Body of pancreas (tissue), 4 donors: ENCODE data around the gene PLD1. TPM values are rescaled to one million over a fixed set of nuclear protein-coding genes. Genes with fewer than 3 reads are reported as not detected.

Experiments
- ATAC-seq: fragments of 150-250 bp; one replicate; pipeline ENCODE4 v1.9.1; 2016
- DNase-seq, 4 donors: peaks; one replicate each; pipeline ENCODE4 v3.0.0-alpha.2; 2019
- H3K27ac ChIP-seq, 4 donors: fragments of 200-600 bp; sonication (generic); 1 replicate in 3 of 4; 2 replicates in 1 of 4; pipeline versions ENCODE4 v1.5.1 to v1.6.1; 2016 to 2019; ENCODE audit warnings: mild to moderate bottlenecking in 1 of 4, mixed read lengths in 1 of 4, moderate library complexity in 1 of 4
- H3K27me3 ChIP-seq, 2 donors: fragments of 200-600 bp; sonication (generic); one replicate each; pipeline ENCODE4 v1.6.0; 2016; ENCODE audit warnings: mild to moderate bottlenecking in 1 of 2
- H3K36me3 ChIP-seq, 2 donors: fragments of 200-600 bp; sonication (generic); replicated peaks in 1 of 2; 2 replicates each; pipeline ENCODE4 v1.5.1; 2016; ENCODE audit warnings: low read depth in 2 of 2; ENCODE audit not compliant: insufficient read depth in 1 of 2
- H3K4me1 ChIP-seq: fragments of 200-600 bp; sonication (generic); one replicate; pipeline ENCODE4 v1.6.0; 2016
- H3K4me3 ChIP-seq, 2 donors: fragments of 200-600 bp; sonication (generic); 1 replicate in 1 of 2; 2 replicates in 1 of 2; pipeline ENCODE4 v1.5.1; 2016 to 2019
- H3K9me3 ChIP-seq, 3 donors: fragments of 200-600 bp; sonication (generic); 1 replicate in 2 of 3; 2 replicates in 1 of 3; pipeline ENCODE4 v1.5.1; 2016
- POLR2A ChIP-seq, 3 donors: fragments of 450-650 bp; IDR thresholded peaks; one replicate each; pipeline ENCODE4 v1.6.1; 2016; ENCODE audit warnings: antibody characterized with exemption in 3 of 3, mild to moderate bottlenecking in 2 of 3
- WGBS, 2 donors: methylation state at CpG; one replicate each; pipeline ENCODE4 v1.1.5; 2017; 5-methylcytosine and 5-hydroxymethylcytosine counted together
- intact Hi-C: fragments of 100-400 bp; cut with DNase I; formaldehyde crosslinking; loops from one replicate; pipeline ENCODE4 v1.15.1; 2023
- total RNA-seq, 2 donors: library from RNA; depleted of rRNA; stranded (reverse); fragments of >200 nt; gene quantifications; one replicate each; pipeline ENCODE4 v1.1.0, GENCODE V29; 2016
- TF ChIP-seq, protein P1 (sequence below), 7 experiments: fragments of 450-650 bp in 4 of 7; fragments of 200-600 bp in 3 of 7; sonication (generic) in 3 of 7; IDR thresholded peaks; one replicate each; pipeline ENCODE4 v1.5.1; 2016 to 2019; ENCODE audit warnings: antibody characterized with exemption in 7 of 7

Gene PLD1
- total RNA-seq, 2 donors from 2014 or later = 60.4 to 96.2 TPM

GRCh38 chr3:171556574-171557145 lies 253.6 kb downstream of the PLD1 start:
- Histone ChIP-seq H3K4me1 (no peaks in the 10 kb centered on the region), H3K4me3 (no peak overlapping the region), H3K9me3 (no peaks in the 10 kb centered on the region), H3K36me3 (no peaks in the 10 kb centered on the region), H3K27ac (no peak overlapping the region), H3K27me3 (no peaks in the 10 kb centered on the region)
- peak in 3 of 4 donors; percentile 23 to 29 (median 24) for DNase-seq
- TF ChIP-seq, protein P1, sequence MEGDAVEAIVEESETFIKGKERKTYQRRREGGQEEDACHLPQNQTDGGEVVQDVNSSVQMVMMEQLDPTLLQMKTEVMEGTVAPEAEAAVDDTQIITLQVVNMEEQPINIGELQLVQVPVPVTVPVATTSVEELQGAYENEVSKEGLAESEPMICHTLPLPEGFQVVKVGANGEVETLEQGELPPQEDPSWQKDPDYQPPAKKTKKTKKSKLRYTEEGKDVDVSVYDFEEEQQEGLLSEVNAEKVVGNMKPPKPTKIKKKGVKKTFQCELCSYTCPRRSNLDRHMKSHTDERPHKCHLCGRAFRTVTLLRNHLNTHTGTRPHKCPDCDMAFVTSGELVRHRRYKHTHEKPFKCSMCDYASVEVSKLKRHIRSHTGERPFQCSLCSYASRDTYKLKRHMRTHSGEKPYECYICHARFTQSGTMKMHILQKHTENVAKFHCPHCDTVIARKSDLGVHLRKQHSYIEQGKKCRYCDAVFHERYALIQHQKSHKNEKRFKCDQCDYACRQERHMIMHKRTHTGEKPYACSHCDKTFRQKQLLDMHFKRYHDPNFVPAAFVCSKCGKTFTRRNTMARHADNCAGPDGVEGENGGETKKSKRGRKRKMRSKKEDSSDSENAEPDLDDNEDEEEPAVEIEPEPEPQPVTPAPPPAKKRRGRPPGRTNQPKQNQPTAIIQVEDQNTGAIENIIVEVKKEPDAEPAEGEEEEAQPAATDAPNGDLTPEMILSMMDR (IDR thresholded peaks at IDR 0.05) = no peak
- TF ChIP-seq POLR2A (IDR thresholded peaks at IDR 0.05) = no peak
- WGBS, 2 donors = 34 to 38% methylated on average over 4 of the region's 4 CpGs
- peak; percentile 24 for ATAC-seq
- intact Hi-C loops = no loop called here

DNA sequence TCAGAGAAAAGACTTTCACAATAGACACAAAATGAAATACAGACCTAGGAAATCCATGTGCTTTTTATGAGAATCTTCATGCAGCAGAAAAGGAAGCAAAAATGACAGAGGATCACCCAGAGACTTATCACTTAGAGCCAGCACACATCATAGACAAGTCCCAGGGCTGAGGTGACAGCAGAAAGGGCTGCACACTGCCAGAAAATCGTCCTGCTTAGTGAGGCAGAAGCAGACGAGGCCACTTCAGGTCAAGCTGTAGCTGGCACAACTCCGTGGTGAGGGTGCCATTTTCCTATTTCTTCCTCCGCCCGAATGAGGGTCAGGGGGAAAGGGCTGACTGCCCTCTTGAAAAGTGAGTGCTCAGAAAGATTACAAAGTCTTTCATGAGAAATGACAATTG lies 254.1 kb downstream of the PLD1 start:
- Histone ChIP-seq H3K27me3 (no peaks in the 10 kb centered on the region), H3K9me3 (no peaks in the 10 kb centered on the region), H3K36me3 (no peaks in the 10 kb centered on the region), H3K27ac (no peak overlapping the region), H3K4me3 (no peak overlapping the region), H3K4me1 (no peaks in the 10 kb centered on the region)
- intact Hi-C loops = no loop called here
- 27 to 30% methylated on average over 5 of the region's 5 CpGs for WGBS, 2 donors
- no peak for ATAC-seq
- DNase-seq = no peak
- TF ChIP-seq POLR2A (IDR thresholded peaks at IDR 0.05) = no peak
- TF ChIP-seq, protein P1 (IDR thresholded peaks at IDR 0.05) = no peak

DNA sequence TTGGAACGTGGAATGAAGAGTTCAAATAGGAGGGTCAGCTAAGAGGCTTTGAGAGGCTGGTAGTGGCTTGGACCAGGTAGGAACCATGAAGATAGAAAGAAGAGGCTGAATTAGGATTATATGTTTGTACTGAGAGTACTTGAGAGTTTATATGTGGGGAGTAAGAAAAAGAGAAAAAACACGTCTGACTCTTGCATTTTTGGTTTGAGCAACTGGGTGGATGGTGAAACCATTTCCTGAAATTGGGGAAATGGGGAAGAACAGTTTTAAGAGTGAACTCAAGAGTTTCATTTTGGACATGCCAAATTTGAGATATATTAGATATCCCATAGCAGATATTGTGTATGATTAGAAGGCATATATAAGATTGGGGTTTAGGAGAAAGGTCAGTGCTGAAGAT lies 257.2 kb downstream of the PLD1 start:
- WGBS, 2 donors = 70 to 73% methylated on average over 2 of the region's 2 CpGs
- H3K9me3 ChIP-seq = no peaks in the 10 kb centered on the region
- H3K27me3 ChIP-seq = no peaks in the 10 kb centered on the region
- H3K4me3 ChIP-seq = no peak overlapping the region
- ATAC-seq (no peak), DNase-seq (no peak)
- no peak overlapping the region for H3K27ac ChIP-seq
- H3K36me3 ChIP-seq = no peaks in the 10 kb centered on the region
- no peaks in the 10 kb centered on the region for H3K4me1 ChIP-seq
- TF ChIP-seq POLR2A (IDR thresholded peaks at IDR 0.05) = no peak
- TF ChIP-seq, protein P1 (IDR thresholded peaks at IDR 0.05) = no peak
- intact Hi-C loops = no loop called here

DNA sequence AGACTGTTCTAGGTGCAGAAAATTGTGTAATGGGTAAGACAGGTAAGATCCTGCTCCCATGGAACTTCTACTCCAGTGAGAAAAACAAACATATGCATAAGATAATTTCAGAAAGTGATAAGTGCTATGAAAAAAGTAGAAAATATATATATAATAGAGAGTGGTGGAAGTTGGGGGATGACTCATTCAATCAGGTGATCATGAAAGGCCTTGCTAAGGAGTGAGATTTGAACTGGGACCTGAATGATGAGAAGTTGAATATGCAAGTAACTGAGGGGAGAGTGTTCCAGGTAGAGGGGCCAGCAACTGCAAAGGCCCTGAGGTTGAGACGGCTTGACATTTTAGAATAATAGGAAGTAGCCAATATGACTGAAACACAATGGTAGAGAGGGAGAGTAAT lies 257.8 kb downstream of the PLD1 start:
- Histone ChIP-seq H3K9me3 (no peaks in the 10 kb centered on the region), H3K4me3 (no peak overlapping the region), H3K27ac (no peak overlapping the region), H3K36me3 (no peaks in the 10 kb centered on the region), H3K27me3 (no peaks in the 10 kb centered on the region), H3K4me1 (no peaks in the 10 kb centered on the region)
- no peak for TF ChIP-seq POLR2A (IDR thresholded peaks at IDR 0.05)
- TF ChIP-seq, protein P1 (IDR thresholded peaks at IDR 0.05) = no peak
- intact Hi-C loops = no loop called here
- DNase-seq = no peak
- ATAC-seq = no peak
- WGBS, 2 donors = 94 to 95% methylated on average over 1 of the region's 1 CpG

GRCh38 chr3:171551296-171551695 lies 259.0 kb downstream of the PLD1 start:
- H3K9me3 ChIP-seq = no peaks in the 10 kb centered on the region
- H3K36me3 ChIP-seq = no peaks in the 10 kb centered on the region
- H3K4me1 ChIP-seq = no peaks in the 10 kb centered on the region
- 78 to 80% methylated on average over 1 of the region's 1 CpG for WGBS, 2 donors
- DNase-seq = no peak
- H3K27me3 ChIP-seq = no peaks in the 10 kb centered on the region
- TF ChIP-seq, protein P1 (IDR thresholded peaks at IDR 0.05) = no peak
- no peak for TF ChIP-seq POLR2A (IDR thresholded peaks at IDR 0.05)
- no peak overlapping the region for H3K27ac ChIP-seq
- intact Hi-C loops = no loop called here
- H3K4me3 ChIP-seq = no peak overlapping the region
- ATAC-seq = no peak
